HEK293 (cell line): ENCODE measurements around the gene MZT2A.
"Not testable (repeated sequence)": the region's sequence is repeated elsewhere in the genome, so short reads cannot be mapped to it uniquely, and the experiment has no call there.

Source experiments
- YY1 ChIP-seq: fragments of 450-650 bp; formaldehyde crosslinking; IDR thresholded peaks from 2 replicates; pipeline ENCODE4 v1.5.1; 2018; ENCODE audit warnings: missing biosample characterization, missing genetic modification characterization
- ZNF747 ChIP-seq: fragments of 450-650 bp; formaldehyde crosslinking; IDR thresholded peaks from 2 replicates; pipeline ENCODE4 v1.5.1; 2016; ENCODE audit warnings: missing biosample characterization, missing genetic modification characterization
- ZNF792 ChIP-seq: fragments of 450-650 bp; formaldehyde crosslinking; IDR thresholded peaks from 2 replicates; pipeline ENCODE4 v1.5.1; 2016; ENCODE audit warnings: missing biosample characterization, missing genetic modification characterization
- ZSCAN30 ChIP-seq: fragments of 450-650 bp; IDR thresholded peaks from 2 replicates; pipeline ENCODE4 v1.5.1; 2018; ENCODE audit warnings: missing biosample characterization, mild to moderate bottlenecking, missing genetic modification characterization, moderate library complexity
- TF ChIP-seq, protein P1 (sequence below): fragments of 450-650 bp; formaldehyde crosslinking; IDR thresholded peaks from 2 replicates; pipeline ENCODE4 v1.5.1; 2016; ENCODE audit warnings: missing biosample characterization, missing genetic modification characterization
- TF ChIP-seq, protein P2 (sequence below): fragments of 450-650 bp; formaldehyde crosslinking; IDR thresholded peaks from 2 replicates; pipeline ENCODE4 v1.5.1; 2016; ENCODE audit warnings: missing biosample characterization, missing genetic modification characterization

DNA sequence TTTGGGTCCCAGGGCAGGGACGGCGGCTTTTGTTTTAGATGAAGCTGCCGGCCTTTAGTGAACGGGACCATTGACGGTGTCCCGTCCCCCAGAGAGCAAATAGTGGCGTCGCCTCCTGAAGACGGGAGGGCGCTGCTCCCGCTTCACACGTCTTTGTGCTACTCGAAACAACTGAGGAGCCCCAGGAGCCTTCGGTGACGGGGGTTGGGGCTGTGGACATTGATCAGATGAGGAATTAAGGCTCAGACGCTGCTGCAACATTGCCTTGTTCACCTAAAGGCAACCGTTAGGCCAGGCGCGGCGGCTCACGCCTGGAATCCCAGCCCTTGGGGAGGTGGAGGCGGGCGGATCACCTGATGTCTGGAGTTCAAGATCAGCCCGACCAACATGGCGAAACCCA lies 15.8 kb downstream of the MZT2A start:
- TF ChIP-seq, protein P1, sequence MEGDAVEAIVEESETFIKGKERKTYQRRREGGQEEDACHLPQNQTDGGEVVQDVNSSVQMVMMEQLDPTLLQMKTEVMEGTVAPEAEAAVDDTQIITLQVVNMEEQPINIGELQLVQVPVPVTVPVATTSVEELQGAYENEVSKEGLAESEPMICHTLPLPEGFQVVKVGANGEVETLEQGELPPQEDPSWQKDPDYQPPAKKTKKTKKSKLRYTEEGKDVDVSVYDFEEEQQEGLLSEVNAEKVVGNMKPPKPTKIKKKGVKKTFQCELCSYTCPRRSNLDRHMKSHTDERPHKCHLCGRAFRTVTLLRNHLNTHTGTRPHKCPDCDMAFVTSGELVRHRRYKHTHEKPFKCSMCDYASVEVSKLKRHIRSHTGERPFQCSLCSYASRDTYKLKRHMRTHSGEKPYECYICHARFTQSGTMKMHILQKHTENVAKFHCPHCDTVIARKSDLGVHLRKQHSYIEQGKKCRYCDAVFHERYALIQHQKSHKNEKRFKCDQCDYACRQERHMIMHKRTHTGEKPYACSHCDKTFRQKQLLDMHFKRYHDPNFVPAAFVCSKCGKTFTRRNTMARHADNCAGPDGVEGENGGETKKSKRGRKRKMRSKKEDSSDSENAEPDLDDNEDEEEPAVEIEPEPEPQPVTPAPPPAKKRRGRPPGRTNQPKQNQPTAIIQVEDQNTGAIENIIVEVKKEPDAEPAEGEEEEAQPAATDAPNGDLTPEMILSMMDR = not testable (repeated sequence)
- TF ChIP-seq YY1 (tag by site-specific recombination); ZSCAN30 (tag by site-specific recombination); ZNF747 (tag by site-specific recombination); ZNF792: not testable (repeated sequence)
- TF ChIP-seq, protein P2, sequence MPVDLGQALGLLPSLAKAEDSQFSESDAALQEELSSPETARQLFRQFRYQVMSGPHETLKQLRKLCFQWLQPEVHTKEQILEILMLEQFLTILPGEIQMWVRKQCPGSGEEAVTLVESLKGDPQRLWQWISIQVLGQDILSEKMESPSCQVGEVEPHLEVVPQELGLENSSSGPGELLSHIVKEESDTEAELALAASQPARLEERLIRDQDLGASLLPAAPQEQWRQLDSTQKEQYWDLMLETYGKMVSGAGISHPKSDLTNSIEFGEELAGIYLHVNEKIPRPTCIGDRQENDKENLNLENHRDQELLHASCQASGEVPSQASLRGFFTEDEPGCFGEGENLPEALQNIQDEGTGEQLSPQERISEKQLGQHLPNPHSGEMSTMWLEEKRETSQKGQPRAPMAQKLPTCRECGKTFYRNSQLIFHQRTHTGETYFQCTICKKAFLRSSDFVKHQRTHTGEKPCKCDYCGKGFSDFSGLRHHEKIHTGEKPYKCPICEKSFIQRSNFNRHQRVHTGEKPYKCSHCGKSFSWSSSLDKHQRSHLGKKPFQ (tag by site-specific recombination) = not testable (repeated sequence)
